ENCODE data around the gene SLBP.

SLBP gene

DNA sequence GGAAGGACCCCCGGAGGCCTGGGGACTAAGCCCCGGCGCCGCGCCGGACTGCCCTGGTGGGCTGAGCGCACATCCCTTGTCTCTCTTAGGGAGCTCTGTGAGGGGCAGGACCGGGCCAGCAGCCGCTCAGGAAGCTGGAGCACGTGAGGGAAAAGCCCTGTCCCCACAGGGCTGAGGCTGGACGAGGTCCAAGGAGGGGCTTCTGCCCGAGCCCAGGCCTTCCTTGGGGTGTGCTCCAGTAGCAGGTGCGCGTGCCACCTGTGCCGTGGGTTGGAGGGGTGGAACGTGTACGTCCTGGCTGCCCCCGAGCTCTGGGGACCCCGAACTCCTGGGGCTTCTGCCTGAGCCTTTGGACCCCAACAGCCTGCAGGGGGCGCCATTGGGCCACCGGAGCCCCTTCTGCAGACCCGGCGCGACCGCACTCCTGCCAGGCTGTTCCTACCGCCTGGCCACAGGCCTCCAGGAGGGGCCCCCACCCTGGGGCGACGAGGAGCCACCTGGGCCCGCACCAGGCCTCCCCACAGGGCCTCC is 36.4 kb upstream of the SLBP start:
- FAIRE-seq, result no peak

DNA sequence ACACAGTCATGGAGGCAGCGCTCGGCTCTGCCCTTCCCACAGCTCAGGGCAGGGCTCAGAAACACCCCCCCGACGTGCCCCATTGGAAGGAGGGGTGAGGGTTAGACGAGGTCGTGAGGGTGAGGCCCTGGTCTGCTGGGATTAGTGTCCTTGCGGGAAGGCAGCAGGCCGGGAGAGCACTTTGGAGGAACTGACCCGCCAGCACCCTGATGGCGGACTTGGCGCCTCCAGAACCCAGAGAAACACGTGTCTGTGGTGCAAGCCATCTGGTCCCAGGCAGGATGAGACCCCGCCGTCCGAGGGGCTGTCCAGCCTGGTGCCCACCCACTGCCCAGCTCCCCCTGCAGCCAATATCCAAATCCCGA is 35.5 kb upstream of the SLBP start:
- FAIRE-seq, result no peak

DNA sequence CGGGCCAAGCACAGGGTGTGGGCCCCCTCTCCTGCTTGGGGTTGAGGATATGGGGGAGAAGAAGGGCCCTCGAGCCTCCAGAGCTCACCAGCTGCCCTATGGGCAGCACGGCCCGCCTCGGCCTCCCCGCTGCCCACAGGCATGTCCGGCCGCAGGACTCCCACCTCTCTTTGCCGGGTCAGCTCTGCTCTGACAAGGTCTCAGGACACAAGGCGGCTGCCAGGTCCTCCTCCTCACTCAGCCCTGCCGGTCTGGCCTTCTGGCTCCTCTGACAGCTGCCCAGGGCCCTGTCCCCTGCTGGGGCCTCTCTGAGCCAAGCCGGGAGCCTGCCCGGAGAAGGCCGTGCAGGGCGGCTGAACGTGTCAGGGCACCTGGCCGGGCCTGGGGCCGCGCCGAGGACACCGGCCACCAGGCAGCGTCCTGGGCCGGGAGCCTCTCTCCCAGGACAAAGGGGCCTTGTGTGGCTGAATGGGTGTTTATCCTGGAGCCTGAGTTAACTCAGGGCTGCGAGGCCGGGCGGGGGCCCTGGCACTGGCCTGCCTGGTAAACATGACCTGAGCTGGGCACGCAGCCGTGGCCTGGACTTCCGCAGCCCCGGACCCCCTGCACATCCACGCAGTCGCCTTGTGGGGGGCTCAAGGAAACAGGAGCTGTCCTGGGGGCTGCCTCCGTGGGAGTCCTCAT is 34.9 kb upstream of the SLBP start:
- FAIRE-seq, result no peak

DNA sequence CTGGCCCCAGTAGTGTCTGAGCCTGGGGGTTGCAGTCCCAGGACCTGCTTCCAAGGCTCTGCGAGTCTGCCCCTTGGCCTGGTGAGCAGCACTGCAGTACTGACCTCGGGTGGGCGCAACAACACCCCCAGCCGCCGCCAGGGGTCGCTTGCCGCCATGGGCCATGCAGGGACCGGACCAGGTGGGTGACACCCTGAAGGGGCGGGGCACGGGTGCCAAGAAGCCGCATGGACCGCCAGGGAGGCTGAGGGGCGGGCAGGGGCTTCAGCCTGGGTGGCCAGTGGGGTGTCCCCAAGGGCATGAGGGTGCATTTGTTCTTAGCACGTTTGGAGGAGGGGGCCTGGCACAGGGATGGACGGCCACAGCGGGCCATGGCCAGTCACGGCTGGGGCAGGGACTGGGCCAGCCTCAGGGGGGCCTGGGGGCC is 34.2 kb upstream of the SLBP start:
- FAIRE-seq, result no peak

DNA sequence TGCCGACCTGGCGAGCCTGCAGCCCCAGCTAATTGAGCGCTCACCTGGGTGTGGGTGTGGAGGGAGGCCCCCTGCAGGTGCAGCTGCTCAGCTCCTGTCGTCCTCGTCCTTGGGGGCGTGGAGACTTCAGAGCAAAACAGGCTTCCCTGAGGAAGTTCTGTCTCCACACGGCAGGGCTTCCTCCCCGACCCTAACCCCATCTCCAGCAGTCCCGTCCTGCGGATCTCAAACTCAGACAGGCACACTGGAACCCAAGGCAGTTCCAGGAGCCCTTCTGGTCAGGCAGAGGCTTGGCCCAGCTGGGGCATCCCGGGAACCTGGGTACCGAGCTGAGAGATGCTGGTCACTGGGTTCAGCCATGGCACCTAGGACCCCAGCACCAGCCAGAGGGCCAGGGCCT is 33.6 kb upstream of the SLBP start:
- FAIRE-seq, result no peak

DNA sequence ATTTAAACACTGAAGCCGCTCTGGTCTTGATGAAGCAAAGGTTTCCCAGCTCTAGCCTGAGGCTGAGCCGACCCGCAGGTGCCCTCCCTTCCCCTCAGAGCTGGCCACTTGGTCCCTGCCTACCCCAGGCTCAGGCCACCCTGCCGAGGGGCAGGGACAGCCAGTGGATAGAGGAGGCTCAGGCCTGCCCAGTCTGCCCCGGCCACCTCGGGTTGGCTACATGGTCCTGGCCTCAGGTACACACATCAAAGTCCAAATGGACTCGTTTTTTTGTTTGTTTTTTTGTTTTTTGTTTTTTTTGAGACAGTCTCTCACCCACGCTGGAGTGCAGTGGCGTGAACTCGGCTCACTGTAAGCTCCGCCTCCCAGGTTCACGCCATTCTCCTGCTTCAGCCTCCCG is 33.0 kb upstream of the SLBP start:
- FAIRE-seq, result no peak

DNA sequence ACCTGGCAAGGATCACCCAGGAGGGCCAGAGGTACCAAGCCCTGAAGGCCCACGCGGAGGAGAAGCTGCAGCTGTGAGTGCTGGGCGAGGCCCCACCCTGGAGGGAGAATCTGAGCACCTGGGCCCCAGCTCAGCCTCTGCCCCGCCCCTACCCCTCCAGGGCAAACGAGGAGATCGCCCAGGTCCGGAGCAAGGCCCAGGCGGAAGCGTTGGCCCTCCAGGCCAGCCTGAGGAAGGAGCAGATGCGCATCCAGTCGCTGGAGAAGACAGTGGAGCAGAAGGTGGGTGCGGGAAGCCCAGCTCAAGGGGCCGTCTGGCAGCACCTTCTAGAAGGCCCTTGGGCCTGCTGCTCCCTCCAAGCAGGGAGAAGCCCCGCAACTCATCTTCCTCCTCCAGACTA is 32.4 kb upstream of the SLBP start:
- no peak for FAIRE-seq

DNA sequence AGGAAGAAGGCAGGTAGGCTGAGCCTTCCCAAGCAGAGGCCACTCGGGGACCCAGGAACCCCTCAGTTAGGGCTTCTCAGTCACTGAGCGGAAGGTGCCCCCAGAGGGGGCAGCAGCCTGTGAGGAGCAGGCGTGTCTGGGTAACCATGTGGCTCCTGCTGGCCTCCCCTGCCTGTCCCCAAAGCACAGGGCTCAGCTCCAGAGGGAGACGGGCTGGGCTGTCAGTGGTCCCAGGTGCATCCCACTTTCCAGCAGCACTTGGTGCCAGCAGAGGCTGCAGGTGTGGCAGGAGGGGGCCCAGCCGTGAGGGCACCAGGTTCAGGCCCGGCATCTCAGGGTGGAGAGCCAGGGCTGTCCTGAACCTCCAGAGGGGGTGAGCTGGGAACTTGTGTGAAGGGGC is 31.9 kb upstream of the SLBP start:
- FAIRE-seq, result no peak

DNA sequence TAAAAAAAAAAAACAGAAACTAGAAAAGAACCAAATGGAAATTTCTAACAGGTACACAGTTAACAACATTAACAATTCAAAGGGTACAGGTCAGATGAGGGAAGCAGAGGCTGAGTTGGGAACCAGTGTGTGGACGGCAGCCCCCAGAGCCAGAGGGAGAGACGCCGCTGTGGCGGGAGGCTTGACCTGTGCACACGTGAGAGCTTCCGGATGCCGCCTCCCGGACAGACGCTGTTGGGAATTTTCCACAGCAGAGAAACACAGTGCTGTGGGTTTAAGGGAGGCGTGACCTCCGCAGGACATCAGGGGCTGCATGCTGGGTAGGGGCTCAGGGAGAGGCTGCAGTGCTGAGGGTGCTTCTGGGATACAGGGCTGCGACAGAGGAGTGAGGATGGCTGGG is 31.4 kb upstream of the SLBP start:
- no peak for FAIRE-seq

DNA sequence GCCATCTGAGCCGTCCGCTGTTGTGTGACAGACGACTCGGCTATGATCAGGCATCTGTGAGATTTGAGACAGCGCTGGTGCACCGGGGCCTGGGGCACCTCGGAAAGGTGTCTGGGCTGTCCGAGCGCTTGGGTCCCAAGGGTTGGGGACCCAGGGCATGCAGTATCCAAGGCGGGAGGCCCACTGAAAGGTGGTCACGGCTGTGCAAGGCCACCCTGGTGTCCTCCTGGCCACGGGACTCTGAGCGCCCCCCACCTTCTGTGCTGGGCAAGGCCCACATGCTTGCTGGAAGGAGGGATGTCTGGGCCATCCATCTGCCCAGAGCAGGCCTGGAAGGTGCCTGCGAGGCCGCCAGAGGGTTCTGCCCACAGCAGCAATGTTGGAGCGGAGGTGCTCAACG is 29.1 kb upstream of the SLBP start:
- no peak for FAIRE-seq

DNA sequence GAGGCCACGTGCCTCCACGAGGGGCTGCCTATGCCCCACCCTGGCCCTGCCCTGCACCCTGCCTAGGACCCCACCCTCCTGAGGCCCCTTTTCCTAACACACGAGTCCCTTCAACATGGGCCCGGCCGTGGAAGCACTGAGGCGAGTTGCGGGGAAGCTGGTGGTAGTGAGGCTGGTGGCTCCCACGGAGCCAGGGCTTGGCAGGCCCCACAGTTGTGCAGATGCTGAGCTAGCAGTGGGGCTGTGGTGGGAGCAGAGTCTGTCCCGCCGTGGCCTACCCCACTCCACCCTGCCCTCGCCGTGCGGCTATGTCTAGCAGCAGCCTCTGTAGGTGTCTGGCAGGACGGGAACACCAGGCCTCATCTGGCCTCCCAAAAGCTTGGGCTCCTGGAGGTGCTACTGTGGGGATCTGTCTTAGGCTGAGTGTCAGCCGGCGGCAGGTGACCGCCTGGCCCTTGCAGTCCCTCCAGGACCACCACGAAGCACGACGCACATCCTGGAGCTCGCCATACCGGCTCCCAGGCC is 28.0 kb upstream of the SLBP start:
- no peak for FAIRE-seq

DNA sequence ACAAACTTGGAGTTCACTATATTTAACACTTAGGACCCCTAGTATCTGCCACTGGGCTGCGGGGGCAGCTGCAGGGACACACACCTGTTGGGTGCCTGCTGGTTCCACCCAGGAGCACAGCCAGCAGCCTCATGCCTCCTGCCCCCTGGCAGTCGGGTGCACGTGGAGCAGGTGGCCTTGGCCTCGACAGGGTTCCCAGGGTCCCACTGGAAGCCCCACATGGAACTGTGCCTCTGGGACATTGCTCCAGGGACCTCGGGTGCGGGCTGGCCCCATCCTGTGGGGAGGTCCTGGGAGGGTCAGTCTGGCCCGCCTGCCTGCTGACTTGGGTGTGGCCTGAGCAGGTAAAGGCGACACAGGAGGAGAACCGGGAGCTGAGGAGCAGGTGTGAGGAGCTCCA is 27.2 kb upstream of the SLBP start:
- no peak for FAIRE-seq

DNA sequence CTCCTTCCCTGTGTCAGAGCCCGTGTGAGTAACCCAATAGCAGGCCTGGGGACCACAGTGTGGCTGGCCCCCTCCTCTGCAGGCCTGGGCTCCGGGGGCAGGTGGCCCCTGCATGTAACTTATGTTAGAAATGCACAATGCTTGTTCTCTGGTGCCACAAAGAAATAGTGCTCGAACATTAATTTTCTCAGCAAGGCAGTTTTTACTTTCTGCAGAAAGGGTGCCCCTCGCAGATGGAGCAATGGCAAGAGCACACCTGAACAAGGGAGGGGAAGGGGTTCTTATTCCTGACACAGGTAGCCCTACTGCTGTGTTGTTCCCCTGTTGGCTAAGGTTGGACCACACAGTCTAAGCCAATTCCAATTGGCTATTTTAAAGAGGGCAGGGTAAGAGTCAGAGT is 26.3 kb upstream of the SLBP start:
- FAIRE-seq, result no peak

DNA sequence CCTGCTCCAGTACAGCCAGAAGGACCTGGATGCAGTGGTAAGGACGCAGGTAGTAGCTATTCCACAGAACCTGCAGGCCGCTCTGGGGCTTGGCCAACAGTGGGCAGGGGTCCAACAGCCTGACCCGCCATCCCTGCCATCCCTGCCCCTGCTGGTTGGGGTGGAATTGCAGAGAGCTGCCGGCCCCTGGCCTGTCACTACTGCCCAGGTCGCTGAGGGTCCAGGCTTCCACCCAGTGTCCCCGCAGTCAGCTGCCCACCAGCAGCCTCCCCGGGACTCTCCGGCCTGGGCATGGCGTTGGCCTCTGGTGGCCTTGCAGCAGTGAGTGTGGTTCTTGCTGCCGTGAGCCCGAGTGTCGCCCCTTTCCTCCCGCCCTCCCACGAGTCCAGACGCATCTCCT is 25.5 kb upstream of the SLBP start:
- FAIRE-seq, result no peak

DNA sequence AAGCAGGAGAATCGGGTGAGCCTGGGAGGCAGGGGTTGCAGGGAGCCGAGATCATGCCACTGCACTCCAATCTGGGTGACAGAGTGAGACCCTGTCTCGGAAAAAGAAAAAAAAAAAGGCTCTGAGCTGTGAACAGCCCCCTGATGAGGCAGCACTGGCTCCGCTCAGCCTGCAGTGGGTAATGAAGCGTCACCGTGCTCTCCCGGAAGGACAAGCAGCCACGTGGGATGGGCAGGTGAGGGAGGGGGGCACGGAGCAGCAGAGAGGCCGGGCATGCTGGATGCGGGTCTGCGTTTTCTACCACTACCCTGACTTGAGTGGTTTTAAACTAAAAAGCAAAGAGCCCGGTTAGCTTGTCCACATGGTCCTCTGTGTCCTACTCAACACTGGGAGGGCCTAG is 24.7 kb upstream of the SLBP start:
- FAIRE-seq, result no peak

DNA sequence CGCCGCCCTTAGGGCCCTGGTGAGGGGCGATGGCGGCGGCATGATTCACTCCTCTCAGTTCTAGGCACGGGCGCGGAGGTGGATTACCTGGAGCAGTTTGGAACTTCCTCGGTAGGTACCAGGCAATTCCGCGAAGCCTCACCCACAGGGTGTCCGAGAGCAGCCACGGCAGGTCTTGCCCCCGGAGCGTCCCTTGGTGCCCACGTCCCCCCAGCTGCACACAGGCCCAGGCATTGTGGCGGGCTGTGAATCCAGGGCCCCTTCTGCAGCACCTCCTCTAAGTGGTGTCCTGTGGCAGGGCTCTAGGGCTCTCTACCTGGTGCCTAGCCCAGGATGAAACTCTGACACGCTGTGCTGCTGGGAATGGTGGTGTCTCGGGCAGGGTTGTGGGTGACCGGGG is 23.1 kb upstream of the SLBP start:
- no peak for FAIRE-seq

DNA sequence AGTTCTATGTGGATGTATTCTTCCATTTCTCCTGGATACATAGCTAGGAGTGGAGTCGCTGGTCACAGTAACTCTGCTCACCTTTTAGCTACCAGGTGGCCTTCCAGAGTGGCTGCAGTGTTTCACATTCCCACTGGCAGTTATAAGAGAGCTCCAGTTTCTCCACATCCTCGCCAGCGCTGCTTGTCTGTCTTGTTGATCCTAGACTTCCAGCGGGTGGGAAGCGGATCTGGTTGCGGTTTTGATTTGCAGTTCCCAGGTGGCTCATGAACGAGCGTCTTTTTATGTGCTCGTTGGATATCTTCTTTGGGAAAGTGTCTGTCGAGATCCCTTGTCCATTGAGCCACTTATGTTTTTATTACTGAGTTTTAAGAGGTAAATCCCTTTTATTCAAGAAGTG is 20.8 kb upstream of the SLBP start:
- FAIRE-seq, result no peak

DNA sequence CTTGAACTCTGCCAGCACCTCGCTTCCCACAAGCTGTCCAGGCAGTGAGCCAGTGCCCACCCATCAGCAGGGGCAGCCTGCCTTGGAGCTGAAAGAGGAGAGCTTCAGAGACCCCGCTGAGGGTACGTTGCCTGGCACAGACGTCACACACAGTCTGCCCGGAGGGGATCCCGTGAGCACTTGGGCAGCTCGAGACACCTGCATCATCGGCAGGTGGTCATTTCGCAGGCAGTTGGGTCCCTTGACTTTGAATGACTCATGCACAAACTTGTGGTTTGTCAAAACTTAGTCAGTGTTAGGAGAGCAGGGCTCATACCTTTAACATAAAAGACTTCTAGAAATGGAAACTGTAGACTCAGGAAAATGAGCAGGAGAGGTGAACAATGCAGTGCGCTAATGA is 19.1 kb upstream of the SLBP start:
- FAIRE-seq, result no peak

DNA sequence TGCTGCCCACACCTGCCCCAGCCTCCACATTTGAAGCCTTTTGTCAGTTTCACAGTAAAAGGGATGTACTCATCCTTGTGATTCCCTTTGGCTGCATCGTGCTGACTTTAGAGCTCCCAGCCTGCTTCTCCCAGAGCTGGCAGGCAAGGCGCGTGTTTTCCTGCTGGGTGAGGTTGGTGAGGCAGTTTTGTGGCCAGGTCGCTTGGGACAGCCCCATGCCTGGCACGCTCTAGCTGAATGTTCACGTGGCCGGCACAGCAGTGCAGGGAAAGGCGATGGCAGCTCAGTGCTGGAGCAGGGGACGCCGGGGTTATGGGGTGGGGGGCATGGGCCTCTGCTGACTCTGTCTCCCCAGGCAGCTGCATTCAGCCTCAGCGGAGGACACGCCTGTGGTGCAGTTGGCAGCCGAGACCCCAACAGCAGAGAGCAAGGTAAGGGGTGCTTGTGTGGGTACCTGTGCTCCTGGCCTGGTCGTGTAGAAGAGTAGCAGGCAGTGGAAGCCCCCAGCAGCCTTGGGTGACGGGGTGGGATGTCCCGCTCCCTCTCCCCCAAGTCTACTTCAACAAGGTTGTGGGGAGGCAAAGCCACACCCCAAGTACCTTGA is 18.5 kb upstream of the SLBP start:
- no peak for FAIRE-seq

DNA sequence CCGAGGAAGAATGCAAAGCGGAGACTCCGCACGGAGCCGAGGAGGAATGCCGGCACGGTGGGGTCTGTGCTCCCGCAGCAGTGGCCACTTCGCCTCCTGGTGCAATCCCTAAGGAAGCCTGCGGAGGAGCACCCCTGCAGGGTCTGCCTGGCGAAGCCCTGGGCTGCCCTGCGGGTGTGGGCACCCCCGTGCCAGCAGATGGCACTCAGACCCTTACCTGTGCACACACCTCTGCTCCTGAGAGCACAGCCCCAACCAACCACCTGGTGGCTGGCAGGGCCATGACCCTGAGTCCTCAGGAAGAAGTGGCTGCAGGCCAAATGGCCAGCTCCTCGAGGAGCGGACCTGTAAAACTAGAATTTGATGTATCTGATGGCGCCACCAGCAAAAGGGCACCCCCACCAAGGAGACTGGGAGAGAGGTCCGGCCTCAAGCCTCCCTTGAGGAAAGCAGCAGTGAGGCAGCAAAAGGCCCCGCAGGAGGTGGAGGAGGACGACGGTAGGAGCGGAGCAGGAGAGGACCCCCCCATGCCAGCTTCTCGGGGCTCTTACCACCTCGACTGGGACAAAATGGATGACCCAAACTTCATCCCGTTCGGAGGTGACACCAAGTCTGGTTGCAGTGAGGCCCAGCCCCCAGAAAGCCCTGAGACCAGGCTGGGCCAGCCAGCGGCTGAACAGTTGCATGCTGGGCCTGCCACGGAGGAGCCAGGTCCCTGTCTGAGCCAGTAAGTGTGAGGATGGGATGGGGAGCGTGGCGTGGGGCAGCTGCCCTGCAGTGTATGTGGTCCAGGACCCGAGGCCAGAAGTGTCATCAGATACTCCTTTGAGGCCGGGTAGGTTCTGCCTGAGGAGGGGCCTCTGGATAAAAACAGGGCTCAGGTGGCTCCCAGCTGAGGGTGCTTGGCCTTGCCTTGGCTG is 16.2 kb upstream of the SLBP start:
- no peak for FAIRE-seq

DNA sequence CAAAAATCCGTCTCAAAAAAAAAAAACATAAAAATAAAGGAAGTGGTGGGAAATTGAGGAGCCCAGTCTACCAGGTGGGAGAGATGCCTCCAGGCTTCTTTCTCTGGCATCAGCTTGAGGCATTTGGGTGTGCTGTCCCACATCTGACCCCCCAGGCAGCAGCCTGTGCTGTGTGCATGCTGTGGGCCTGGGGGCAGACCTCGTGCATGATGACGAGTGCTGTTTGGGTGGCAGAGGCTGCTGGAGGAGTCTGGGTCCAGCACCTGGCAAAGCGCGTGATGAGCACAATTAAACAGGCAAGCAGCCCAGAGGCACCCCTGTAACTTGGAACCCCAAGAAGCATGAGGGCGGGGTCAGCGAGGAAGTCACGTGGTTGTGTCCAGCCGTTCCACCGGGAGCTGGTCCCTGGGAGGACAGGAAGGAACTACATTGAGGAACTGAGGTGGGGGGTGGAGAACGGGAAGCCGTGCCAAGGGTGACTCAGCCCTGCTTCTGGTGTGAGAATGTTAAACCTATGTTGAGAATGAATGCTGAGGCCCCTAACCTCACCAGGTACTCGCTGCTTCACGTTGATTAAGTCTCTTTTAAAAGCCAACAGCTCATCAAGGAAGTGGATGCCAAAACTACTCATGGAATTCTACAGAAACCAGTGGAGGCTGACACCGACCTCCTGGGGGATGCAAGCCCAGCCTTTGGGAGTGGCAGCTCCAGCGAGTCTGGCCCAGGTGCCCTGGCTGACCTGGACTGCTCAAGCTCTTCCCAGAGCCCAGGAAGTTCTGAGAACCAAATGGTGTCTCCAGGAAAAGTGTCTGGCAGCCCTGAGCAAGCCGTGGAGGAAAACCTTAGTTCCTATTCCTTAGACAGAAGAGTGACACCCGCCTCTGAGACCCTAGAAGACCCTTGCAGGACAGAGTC is 15.3 kb upstream of the SLBP start:
- no peak for FAIRE-seq

DNA sequence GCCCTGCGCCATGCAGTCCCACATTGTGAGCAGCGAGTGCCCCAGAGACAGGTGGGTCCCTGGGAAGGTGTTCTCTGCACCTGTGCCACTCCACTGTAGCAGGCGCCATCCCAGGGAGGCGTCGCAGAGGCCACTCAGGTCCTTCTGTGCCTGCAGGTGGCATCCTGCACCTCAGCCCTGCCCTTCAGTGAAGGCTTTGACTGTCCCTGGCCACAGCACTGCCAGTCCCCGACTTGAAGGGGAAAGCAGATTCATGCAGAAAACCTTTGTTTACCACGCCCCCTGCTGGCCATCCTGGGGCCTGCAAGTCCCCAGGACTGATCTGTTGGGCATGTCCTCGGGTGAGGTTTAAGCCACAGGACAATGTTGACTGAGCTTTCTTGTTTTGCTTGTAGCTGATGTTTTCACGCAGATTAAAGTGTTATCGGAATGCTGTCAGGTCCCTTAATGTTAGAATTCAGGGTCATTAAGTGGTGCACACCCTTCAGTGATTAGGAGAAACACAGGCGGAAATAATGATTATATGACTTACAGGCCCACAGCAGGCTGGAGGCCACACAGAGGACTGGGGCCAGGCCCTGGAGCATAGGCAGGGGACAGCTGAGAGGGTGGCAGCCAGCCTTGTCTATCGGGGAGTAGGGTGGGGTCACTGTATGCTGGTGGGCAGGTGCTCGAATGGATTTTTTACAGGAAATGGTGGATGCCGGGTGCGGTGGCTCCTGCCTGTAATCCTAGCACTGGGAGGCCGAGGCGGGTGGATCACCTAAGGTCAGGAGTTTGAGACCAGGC is 14.2 kb upstream of the SLBP start:
- no peak for FAIRE-seq
